Ectodermal cell (in vitro differentiated cells): ENCODE results near the gene ZC3HAV1.
"Not testable (repeated sequence)": the region's sequence is repeated elsewhere in the genome, so short reads cannot be mapped to it uniquely, and the experiment has no call there.

Source experiments
- H3K27ac ChIP-seq: 2 replicates; pipeline ENCODE4 v1.7.0; 2013; ENCODE audit warnings: mild to moderate bottlenecking, low read depth, low read length; ENCODE audit not compliant: insufficient read depth, poor library complexity, severe bottlenecking
- H3K27me3 ChIP-seq: 2 replicates; pipeline ENCODE4 v1.7.0; 2013; ENCODE audit warnings: mild to moderate bottlenecking, low read length; ENCODE audit not compliant: insufficient read depth, control insufficient read depth, poor library complexity, severe bottlenecking
- H3K36me3 ChIP-seq: one replicate; pipeline ENCODE4 v1.7.0; 2013; ENCODE audit warnings: low read length; ENCODE audit not compliant: control insufficient read depth, insufficient read depth
- H3K4me1 ChIP-seq: one replicate; pipeline ENCODE4 v1.7.0; 2013; ENCODE audit warnings: low read length; ENCODE audit not compliant: control insufficient read depth, insufficient read depth
- H3K4me3 ChIP-seq: 2 replicates; pipeline ENCODE4 v1.7.0; 2013; ENCODE audit warnings: low read depth, low read length, control low read depth; ENCODE audit not compliant: insufficient read depth
- H3K9me3 ChIP-seq: 2 replicates; pipeline ENCODE4 v1.7.0; 2013; ENCODE audit warnings: mild to moderate bottlenecking, low read length, moderate library complexity; ENCODE audit not compliant: control insufficient read depth
- WGBS, 2 experiments: methylation state at CpG; one replicate each; pipeline ENCODE4 v1.1.7; 2013; ENCODE audit warnings: missing lambda C conversion rate in 2 of 2; 5-methylcytosine and 5-hydroxymethylcytosine counted together

ZC3HAV1 gene

DNA sequence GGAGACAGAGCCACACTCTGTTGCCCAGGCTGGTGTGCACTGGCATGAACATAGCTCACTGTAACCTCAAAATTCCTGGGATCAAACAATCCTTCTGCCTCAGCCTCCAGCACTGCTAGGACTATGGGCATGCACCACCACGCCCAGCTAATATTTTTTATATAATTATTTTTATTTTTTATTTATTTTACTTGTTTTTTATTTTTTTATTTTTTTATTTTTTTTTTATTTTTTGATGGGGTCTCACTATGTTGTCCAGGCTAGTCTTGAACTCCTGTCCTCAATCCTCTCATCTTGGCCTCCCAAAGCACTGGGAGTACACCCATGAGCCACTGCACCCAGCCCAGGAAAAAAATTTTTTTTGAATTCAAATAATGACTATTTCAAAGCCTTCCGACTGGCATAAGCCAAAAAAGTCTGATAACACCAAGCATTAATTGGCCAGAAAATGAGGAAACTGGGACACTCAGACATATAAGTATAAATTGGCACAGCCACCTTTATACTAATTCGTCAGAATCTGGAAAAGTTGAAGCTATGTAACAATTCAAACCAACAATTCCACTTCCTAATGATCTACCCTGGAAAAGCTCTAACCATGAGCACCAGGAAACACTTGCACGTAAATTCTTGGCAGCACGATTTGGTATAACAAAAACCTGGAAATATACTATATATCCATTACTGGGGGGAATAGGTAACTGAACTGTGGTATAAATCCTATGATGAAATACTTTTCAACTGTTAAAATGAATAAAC is 6.3 kb downstream of the ZC3HAV1 start:
- Histone ChIP-seq H3K27ac (no peak overlapping the region), H3K4me1 (no peaks in the 10 kb centered on the region), H3K27me3 (peaks cover 10% of the 10 kb centered on the region), H3K9me3 (no peaks in the 10 kb centered on the region), H3K4me3 (no peak overlapping the region), H3K36me3 (no peaks in the 10 kb centered on the region)
- 92 to 94% methylated on average over 3 to 5 of the region's 5 CpGs for WGBS, 2 experiments

DNA sequence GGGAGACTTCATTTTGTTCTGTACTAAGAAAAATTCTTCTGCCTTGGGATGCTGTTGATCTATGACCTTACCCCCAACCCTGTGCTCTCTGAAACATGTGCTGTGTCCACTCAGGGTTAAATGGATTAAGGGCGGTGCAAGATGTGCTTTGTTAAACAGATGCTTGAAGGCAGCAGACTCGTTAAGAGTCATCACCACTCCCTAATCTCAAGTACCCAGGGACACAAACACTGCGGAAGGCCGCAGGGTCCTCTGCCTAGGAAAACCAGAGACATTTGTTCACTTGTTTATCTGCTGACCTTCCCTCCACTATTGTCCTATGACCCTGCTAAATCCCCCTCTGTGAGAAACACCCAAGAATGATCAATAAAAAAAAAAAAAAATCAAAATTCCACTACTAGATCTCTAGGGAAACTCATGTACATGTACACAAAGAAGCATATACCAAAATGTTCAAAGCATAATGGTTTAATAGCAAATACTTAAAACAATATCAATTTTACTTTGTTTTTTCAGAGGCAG is 7.8 kb downstream of the ZC3HAV1 start:
- not testable (repeated sequence) for H3K27me3 ChIP-seq, H3K9me3 ChIP-seq, H3K36me3 ChIP-seq, H3K4me3 ChIP-seq, H3K4me1 ChIP-seq, H3K27ac ChIP-seq
- WGBS, 2 experiments = 92 to 93% methylated on average over 2 of the region's 4 CpGs

DNA sequence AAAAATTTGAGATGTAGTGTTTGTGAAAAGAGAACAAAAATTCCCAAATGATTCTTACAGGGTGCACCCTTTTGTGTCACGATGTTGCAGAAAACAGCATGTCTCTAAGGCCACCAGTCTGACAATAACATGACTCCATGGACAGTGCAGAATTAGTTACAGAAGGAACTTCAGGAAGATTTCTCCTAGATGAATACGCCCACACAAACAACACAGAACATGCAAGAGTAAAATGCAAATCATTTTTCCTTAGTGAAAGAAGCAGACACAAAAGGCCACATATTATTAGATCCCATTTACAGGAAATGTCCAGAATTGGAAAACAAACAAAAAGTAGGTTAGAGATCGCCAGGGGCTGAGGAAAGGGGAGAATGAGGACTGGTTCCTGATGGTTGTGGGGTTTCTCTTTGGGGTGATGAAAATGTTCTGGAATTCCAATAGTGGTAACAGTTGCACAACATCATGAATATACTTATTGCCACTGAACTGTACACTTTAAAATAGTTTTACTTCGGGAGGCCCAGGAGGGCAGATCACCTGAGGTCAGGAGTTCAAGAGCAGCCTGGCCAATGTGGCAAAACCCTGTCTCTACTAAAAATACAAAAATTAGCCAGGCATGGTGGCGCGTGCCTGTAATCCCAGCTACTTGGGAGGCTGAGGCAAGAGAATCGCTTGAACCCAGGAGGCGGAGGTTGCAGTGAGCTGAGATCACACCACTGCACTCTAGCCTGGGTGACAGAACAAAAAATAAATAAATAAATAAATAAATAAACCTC is 10.2 kb downstream of the ZC3HAV1 start:
- H3K4me3 ChIP-seq = no peak overlapping the region
- H3K36me3 ChIP-seq = no peaks in the 10 kb centered on the region
- no peaks in the 10 kb centered on the region for H3K27me3 ChIP-seq
- WGBS, 2 experiments = 86 to 94% methylated on average over 6 of the region's 8 CpGs
- no peaks in the 10 kb centered on the region for H3K9me3 ChIP-seq
- no peaks in the 10 kb centered on the region for H3K4me1 ChIP-seq
- H3K27ac ChIP-seq = no peak overlapping the region

DNA sequence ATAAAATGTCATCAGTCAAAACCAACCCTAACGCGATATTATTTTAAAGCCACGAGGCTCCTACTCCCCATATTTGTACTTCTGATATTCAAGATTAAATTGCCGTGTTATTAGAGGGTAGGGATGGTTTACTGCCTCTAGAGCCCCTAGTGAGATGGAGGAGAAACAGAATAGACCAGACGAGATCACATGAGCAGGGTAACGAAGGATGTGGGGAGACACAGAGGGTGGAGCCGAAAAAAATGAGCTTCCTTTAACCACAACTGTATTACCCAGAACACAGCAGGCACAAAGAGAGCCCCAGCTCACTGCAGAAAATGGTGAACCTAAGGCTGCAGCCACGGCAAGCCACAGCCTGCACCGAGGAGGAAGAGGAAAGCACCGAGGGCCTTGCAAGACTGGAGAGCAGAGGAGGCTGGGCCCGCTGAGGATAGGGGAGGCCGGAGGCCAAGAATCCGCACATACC is 14.3 kb downstream of the ZC3HAV1 start:
- 89 to 92% methylated on average over 13 of the region's 13 CpGs for WGBS, 2 experiments
- no peaks in the 10 kb centered on the region for H3K4me1 ChIP-seq
- H3K4me3 ChIP-seq = no peak overlapping the region
- H3K27me3 ChIP-seq = no peaks in the 10 kb centered on the region
- H3K27ac ChIP-seq = no peak overlapping the region
- H3K9me3 ChIP-seq = no peaks in the 10 kb centered on the region
- H3K36me3 ChIP-seq = no peaks in the 10 kb centered on the region

DNA sequence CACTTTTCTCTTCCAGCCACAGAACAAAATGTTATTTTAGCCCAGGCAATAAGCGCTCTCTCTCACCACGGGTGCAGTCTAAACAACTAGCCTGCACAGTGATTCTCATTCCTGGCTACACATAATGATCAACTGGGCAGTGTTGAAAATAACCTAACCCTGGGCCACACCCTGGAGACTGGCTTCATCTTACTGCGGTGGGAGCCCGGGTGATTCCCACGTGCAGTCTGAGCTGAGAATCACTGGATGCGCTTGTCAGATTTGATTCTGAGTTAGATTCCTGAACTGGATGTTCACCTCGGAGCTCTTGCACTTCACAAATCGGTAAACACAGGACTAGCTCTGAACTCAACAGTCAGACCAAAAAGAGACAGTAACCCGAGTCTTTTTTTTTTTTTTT is 14.9 kb downstream of the ZC3HAV1 start:
- Histone ChIP-seq H3K4me3 (no peak overlapping the region), H3K9me3 (no peaks in the 10 kb centered on the region), H3K36me3 (no peaks in the 10 kb centered on the region), H3K4me1 (no peaks in the 10 kb centered on the region), H3K27ac (no peak overlapping the region), H3K27me3 (no peaks in the 10 kb centered on the region)
- 78 to 83% methylated on average over 9 of the region's 9 CpGs for WGBS, 2 experiments

DNA sequence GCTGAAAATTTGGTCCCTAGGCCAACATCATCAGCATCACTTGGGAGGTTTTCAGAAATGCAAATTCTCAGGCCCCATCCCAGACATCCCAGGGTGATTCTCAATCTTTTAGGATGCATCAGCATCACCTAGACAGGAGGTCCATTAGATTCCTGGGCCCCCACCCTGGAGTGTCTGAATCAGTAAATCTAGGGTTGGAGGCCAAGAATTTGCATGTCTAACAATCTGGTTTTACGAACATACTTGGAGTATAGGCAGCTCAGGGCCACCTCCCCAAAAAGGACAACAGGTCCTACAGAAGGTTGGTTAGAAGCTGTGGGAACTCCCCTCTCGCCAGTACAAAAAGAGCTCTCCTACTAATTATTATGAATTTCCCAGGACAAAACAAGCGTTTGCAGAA is 15.5 kb downstream of the ZC3HAV1 start:
- 82 to 84% methylated on average over 3 of the region's 3 CpGs for WGBS, 2 experiments
- no peaks in the 10 kb centered on the region for H3K4me1 ChIP-seq
- H3K27ac ChIP-seq = no peak overlapping the region
- no peaks in the 10 kb centered on the region for H3K36me3 ChIP-seq
- no peak overlapping the region for H3K4me3 ChIP-seq
- no peaks in the 10 kb centered on the region for H3K27me3 ChIP-seq
- no peaks in the 10 kb centered on the region for H3K9me3 ChIP-seq

DNA sequence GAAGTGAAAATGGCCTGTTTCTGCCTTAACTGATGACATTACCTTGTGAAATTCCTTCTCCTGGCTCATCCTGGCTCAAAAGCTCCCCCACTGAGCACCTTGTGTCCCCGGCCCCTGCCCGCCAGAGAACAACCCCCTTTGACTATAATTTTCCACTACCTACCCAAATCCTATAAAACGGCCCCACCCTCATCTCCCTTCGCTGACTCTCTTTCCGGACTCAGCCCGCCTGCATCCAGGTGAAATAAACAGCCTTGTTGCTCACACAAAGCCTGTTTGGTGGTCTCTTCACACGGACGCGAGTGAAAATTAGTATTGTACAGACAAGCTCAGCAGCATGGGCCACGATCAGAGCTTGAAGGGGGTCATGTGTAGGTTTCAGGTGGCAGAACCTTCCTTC is 16.0 kb downstream of the ZC3HAV1 start:
- H3K27ac ChIP-seq, H3K36me3 ChIP-seq, H3K9me3 ChIP-seq, H3K4me3 ChIP-seq, H3K27me3 ChIP-seq, H3K4me1 ChIP-seq: not testable (repeated sequence)
- WGBS, 2 experiments = 71 to 76% methylated on average over 10 of the region's 10 CpGs

DNA sequence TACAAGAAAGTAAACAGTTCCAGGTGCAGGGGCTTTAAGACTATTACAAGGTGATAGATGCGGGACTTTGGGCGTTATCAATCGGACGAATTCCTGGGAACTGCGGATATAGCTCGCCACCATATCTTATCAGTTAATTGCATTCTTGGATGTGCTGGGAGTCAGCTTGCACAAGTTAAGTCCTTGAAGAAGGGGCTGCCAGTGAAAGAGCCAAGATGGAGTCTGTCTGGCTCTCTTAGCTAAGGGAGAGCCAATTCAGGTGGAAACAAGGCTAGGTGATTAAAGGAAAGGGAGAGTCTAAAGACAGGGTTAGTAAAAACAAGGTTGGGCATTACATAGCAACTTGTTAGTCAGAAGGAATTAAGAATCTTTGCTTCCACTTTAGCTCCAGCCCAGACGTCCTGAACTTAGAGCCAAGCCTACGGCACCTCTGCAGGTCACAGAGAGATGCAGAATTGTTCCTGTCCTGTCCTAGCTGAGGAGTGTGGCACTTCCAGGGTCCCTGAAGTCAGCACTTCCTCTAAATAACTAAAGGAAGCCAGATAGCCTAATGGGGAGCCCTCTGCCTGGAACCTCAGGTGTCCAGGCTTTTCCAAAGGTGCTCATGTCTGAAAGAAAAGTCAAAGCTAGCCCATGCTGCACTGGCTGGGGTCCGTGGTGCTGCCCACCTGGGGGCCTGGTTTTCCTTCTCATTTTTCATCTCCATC is 17.3 kb downstream of the ZC3HAV1 start:
- Histone ChIP-seq H3K27me3 (no peaks in the 10 kb centered on the region), H3K27ac (no peak overlapping the region), H3K9me3 (no peaks in the 10 kb centered on the region), H3K36me3 (peaks cover 5% of the 10 kb centered on the region), H3K4me3 (no peak overlapping the region), H3K4me1 (no peaks in the 10 kb centered on the region)
- 85 to 87% methylated on average over 9 of the region's 9 CpGs for WGBS, 2 experiments

DNA sequence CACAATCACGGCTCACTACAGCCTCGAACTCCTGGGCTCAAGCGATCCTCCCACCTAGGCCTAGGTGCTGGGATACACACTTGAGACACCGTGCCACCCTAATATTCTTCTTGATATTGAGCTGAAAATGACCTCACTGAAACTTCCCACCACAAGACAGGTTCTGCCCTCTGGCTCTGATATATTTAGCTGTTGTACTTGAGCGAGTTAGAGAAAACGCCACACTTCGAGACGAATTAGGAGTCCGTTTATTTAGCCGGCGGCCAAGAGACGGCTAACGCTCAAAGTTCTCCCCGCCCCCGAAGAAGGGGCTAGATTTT is 17.9 kb downstream of the ZC3HAV1 start:
- peaks cover 11% of the 10 kb centered on the region for H3K36me3 ChIP-seq
- H3K4me3 ChIP-seq = no peak overlapping the region
- WGBS, 2 experiments = 95 to 96% methylated on average over 15 of the region's 15 CpGs
- no peak overlapping the region for H3K27ac ChIP-seq
- H3K27me3 ChIP-seq = no peaks in the 10 kb centered on the region
- no peaks in the 10 kb centered on the region for H3K9me3 ChIP-seq
- no peaks in the 10 kb centered on the region for H3K4me1 ChIP-seq

DNA sequence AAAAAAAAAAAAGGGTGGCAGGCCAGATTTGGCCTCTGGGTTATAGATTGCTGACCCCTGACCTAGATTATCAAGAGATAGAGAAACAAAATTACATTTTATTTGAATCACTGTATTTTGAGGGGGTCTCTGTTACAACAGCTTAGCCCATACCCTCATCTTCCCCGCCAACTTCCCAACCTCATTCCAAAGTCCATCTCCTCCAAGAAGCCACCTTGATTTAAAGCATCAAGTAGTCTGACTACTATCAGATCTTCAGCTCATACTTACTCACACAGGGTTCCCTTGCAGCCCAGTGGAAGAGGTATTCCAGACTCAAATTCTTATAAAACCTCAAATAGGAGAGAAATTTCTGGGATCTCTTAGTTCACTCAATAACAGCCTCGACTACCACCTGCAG is 20.4 kb downstream of the ZC3HAV1 start:
- no peak overlapping the region for H3K27ac ChIP-seq
- H3K9me3 ChIP-seq = no peaks in the 10 kb centered on the region
- whole genome bisulfite sequencing, 2 experiments = 88 to 90% methylated on average over 2 of the region's 2 CpGs
- no peaks in the 10 kb centered on the region for H3K27me3 ChIP-seq
- peaks cover 14% of the 10 kb centered on the region for H3K36me3 ChIP-seq
- no peak overlapping the region for H3K4me3 ChIP-seq
- no peaks in the 10 kb centered on the region for H3K4me1 ChIP-seq
